Muscle layer of colon (tissue), 2 donors: ENCODE data around the gene PDCD1.
A peak's percentile ranks its signal among the peaks of the same experiment; 100 is the strongest.

Experiments
- H3K27ac ChIP-seq: one replicate; pipeline ENCODE4 v1.7.0; 2013; ENCODE audit warnings: low read depth, mild to moderate bottlenecking, low read length, moderate library complexity
- H3K27me3 ChIP-seq, 2 donors: one replicate each; pipeline ENCODE4 v1.7.0; 2013; ENCODE audit warnings: low read length in 2 of 2, mild to moderate bottlenecking in 2 of 2; ENCODE audit not compliant: insufficient read depth in 2 of 2, control insufficient read depth in 1 of 2
- H3K36me3 ChIP-seq: one replicate; pipeline ENCODE4 v1.7.0; 2013; ENCODE audit warnings: mild to moderate bottlenecking, low read length; ENCODE audit not compliant: insufficient read depth
- H3K4me1 ChIP-seq: one replicate; pipeline ENCODE4 v1.7.0; 2013; ENCODE audit warnings: mild to moderate bottlenecking, low read length; ENCODE audit not compliant: insufficient read depth
- H3K4me3 ChIP-seq, 2 donors: one replicate each; pipeline ENCODE4 v1.7.0; 2013; ENCODE audit warnings: low read length in 2 of 2, low read depth in 1 of 2, mild to moderate bottlenecking in 1 of 2, moderate library complexity in 1 of 2
- H3K9ac ChIP-seq: one replicate; pipeline ENCODE4 v1.7.0; 2013; ENCODE audit warnings: low read length
- H3K9me3 ChIP-seq: one replicate; pipeline ENCODE4 v1.7.0; 2013; ENCODE audit warnings: mild to moderate bottlenecking, low read length
- donor health status: abdominal sarcoma.
- donor health status: Adenocarcinoma of cecum.

Gene PDCD1

DNA sequence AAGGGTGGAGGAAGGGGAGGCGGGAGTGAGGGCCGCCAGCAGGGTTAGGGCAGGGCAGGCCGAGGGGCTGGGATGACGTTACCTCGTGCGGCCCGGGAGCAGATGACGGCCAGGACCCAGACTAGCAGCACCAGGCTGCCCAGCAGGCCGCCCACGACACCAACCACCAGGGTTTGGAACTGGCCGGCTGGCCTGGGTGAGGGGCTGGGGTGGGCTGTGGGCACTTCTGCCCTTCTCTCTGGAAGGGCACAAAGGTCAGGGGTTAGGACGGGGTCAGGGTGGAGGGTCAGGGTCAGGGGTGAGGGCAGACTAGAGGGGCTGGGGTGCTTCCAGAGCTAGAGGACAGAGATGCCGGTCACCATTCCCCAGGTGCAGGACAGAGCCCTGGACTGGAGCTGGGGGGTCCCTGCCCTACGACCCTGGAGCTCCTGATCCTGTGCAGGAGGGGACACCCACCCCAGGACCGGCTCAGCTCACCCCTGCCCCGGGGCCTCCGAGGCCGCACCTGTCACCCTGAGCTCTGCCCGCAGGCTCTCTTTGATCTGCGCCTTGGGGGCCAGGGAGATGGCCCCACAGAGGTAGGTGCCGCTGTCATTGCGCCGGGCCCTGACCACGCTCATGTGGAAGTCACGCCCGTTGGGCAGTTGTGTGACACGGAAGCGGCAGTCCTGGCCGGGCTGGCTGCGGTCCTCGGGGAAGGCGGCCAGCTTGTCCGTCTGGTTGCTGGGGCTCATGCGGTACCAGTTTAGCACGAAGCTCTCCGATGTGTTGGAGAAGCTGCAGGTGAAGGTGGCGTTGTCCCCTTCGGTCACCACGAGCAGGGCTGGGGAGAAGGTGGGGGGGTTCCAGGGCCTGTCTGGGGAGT is 6.3 kb downstream of the PDCD1 start:
- Histone ChIP-seq H3K4me3 (no peak overlapping the region), H3K36me3 (no peaks in the 10 kb centered on the region), H3K9me3 (no peaks in the 10 kb centered on the region), H3K4me1 (no peaks in the 10 kb centered on the region), H3K27ac (no peak overlapping the region), H3K9ac (no peak overlapping the region), H3K27me3 (no peaks in the 10 kb centered on the region)

DNA sequence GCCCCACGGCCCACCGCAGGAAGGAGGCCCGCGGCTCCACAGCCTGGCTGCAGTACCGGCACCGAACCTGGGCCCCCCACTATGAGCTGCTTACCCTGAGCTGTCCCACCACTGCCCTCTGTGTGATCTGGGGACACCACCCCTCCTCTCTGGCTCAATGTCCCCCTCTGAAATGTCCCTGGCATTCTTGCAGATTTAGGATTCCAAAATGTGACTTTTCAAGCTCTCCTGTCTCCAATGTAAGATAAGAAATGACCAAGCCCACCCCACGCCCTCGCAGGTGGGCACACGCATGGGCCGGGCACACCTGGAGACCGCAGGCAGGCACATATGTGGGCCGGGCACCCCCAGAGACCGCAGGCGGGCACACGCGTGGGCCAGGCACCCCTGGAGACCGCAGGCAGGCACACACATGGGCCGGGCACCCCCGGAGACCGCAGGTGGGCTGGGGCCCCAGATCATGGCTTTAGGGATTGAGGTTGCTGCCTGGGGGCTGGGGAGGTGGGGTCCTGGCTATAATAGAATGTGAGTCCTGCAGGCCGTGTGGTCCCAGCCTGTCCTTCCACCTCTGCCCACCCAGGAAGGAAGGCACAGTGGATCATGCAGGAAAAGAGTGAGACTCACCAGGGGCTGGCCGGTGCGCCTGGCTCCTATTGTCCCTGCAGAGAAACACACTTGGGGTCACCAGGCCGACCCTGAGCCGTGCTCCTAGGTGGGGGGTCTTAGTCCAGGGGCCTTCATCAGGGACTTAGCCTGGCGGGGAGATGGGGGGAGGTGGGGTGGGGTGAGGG is 7.2 kb downstream of the PDCD1 start:
- Histone ChIP-seq H3K9me3 (no peaks in the 10 kb centered on the region), H3K27me3 (no peaks in the 10 kb centered on the region)

DNA sequence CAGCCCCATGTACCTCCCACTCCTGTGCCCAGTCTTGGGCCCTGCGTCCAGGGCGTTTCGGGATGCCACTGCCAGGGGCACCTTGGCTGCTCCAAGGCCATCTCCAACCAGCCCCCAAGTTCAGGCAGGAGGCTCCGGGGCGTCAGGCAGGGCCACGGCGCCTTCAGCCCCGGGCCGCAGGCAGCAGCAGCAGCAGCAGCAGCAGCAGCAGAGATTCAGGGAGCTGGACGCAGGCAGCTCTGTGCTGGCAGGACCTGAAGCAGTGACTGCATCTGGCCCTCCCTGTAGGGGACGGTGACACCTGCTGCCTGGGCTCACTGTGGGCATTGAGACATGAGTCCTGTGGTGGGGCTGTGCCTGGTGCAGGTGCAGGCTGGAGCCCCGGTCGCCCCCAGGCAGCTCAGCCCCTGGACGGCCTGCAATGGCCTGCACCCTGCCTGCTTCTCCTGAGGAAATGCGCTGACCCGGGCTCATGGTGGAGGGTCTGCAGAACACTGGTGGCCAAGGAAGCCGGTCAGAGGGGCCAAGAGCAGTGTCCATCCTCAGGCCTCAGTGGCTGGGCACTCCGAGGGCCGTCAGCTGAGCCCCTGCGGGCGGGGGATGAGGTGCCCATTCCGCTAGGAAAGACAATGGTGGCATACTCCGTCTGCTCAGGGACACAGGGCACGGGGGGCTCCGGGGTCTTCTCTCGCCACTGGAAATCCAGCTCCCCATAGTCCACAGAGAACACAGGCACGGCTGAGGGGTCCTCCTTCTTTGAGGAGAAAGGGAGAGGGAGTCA is 8.0 kb downstream of the PDCD1 start:
- H3K36me3 ChIP-seq = no peaks in the 10 kb centered on the region
- H3K4me3 ChIP-seq = no peak overlapping the region
- no peak overlapping the region for H3K27ac ChIP-seq
- no peaks in the 10 kb centered on the region for H3K9me3 ChIP-seq
- H3K4me1 ChIP-seq = no peaks in the 10 kb centered on the region
- no peaks in the 10 kb centered on the region for H3K27me3 ChIP-seq
- H3K9ac ChIP-seq = no peak overlapping the region

More for the DNA sequence above, 7.2 kb downstream of the PDCD1 start:
- Histone ChIP-seq H3K4me1 (no peaks in the 10 kb centered on the region), H3K27ac (no peak overlapping the region), H3K4me3 (no peak overlapping the region), H3K9ac (no peak overlapping the region), H3K36me3 (no peaks in the 10 kb centered on the region)

DNA sequence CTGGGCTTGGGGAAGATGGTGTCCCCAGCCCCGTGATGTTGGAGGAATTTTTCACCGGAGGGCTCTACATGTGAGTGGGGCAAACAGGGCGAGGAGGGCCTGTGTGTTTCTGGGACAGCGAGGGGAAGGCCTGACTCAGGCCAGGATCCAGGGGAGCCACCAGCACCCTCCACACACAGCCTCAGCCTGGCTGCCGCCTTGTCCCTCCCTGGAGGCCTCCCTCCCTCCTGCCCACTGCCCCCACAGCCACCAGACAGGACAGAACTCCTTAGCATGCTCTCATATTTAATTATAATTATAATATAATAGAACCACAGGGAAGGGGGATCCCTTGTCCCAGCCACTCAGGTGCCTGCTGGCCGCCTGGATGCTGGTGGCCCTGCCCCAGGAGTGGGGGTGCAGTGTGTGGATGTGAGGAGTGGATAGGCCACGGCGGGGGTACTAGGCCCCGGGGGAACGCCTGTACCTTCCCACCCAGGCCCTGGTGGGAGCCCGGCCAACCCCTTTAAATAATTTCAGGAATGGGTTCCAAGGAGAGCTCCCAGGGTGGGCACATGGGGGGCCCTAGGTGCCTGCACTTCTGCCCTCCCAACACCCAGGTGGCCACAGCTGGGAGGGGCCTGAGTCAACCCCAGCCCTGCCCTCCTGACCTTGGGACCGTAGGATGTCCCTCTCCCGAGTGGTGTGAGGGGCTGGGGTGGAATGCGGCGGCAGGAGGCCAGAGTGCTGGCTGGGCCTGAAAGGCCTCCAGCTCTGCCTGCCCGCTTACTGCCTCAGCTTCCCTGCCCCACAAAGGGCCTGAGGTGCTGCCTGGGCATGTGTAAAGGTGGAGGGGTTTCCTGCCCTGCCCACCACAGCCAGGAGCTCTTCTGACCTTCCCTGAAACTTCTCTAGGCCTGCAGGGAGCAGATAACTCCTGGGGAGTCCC is 8.8 kb downstream of the PDCD1 start:
- H3K9ac ChIP-seq = no peak overlapping the region
- no peaks in the 10 kb centered on the region for H3K36me3 ChIP-seq
- H3K27ac ChIP-seq = no peak overlapping the region
- H3K27me3 ChIP-seq = no peaks in the 10 kb centered on the region
- no peaks in the 10 kb centered on the region for H3K9me3 ChIP-seq
- H3K4me3 ChIP-seq = no peak overlapping the region
- H3K4me1 ChIP-seq = peaks cover 4% of the 10 kb centered on the region

DNA sequence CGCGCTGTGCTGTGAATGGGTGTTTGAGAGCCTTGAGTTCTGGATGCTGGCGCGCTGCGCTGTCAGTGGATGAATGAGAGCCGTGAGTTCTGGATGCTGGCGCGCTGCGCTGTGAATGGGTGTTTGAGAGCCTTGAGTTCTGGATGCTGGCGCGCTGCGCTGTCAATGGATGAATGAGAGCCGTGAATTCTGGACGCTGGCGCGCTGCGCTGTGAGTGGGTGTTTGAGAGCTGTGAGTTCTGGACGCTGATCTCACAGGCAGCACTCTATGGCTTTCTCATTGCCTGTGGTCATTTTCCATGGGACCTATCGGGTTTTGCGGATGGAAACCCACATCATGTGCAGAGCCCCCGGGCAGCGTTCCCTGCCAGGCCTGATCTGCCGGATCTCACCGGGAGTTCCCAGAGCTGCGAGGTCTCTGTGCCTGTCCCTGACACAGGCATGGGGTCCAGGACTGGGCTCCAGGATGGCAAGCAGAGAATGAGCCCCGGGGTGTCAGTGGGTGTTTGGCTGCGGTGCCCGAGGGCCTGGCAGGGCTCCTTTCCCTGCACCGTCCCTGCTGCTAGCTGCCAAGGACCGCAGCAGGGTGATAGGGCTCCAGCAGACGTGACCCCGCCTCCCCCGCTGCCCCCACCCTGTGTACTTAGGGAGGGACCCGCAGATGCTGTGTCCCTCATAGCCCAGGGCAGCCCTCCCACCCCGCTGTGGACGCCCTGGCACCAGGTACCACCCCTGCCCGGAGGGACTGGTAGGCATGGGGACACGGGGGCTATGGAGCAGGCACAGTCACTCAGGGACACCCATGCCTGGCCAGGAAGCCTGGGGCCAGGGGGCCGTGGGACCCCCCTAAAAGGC is 9.7 kb downstream of the PDCD1 start:
- Histone ChIP-seq H3K27ac (no peak overlapping the region), H3K9ac (no peak overlapping the region), H3K27me3 (no peaks in the 10 kb centered on the region), H3K4me3 (no peak overlapping the region), H3K9me3 (no peaks in the 10 kb centered on the region), H3K4me1 (peaks cover 9% of the 10 kb centered on the region), H3K36me3 (no peaks in the 10 kb centered on the region)

DNA sequence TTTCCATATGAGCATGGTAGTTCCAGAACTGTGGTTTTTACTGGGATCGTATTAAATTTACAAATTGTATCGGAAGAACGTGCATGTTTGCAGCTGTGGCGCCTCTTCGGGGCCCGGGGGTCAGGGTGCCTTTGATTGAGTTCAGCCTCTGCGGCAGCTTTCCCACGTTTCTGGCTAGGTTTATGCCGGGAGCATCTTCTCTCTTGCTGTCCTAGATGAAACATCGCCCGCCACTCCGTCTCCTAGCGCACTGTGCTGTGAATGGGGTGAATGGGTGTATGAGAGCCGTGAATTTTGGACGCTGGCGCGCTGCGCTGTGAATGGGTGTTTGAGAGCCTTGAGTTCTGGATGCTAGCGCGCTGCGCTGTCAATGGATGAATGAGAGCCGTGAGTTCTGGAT is 12.3 kb downstream of the PDCD1 start:
- H3K27ac ChIP-seq = no peak overlapping the region
- no peaks in the 10 kb centered on the region for H3K9me3 ChIP-seq
- peaks cover 9% of the 10 kb centered on the region for H3K4me1 ChIP-seq

DNA sequence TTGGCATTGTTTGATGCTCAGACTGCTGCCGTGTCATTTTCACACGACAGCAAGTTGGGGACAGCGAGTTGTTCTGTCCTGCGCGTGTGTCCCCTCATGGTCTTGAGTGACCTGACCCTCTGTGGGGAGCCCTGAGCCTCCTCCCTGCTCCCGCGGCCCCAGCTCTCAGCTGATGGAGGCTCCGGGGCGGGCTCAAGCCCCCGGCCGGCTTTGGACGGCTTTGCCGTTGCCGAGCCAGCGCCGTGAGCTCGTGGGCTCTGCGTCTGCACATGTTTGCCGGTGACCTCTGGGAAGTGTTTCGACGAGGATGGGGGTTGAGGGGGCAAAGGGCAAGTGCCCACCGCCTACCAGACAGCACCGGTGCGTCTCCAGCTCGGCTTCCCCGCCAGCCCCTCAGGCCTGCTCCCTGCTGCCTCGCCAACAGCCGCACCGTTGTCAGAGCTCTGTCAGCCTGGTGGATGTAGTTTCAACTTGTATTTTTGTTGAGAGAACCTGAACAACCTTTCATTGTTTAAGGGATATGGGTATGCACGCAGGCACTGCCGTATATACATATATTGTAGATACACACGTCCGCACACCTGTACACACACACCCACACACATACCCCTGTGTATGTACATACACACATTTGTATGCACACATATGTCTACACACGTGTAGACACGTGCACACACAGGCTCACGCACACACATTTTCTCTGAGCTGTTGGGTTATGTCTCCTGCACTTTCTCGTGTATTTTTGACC is 13.7 kb downstream of the PDCD1 start:
- no peaks in the 10 kb centered on the region for H3K36me3 ChIP-seq

More for the DNA sequence above, 12.3 kb downstream of the PDCD1 start:
- Histone ChIP-seq H3K9ac (no peak overlapping the region), H3K4me3 (no peak overlapping the region), H3K36me3 (no peaks in the 10 kb centered on the region), H3K27me3 (no peaks in the 10 kb centered on the region)

DNA sequence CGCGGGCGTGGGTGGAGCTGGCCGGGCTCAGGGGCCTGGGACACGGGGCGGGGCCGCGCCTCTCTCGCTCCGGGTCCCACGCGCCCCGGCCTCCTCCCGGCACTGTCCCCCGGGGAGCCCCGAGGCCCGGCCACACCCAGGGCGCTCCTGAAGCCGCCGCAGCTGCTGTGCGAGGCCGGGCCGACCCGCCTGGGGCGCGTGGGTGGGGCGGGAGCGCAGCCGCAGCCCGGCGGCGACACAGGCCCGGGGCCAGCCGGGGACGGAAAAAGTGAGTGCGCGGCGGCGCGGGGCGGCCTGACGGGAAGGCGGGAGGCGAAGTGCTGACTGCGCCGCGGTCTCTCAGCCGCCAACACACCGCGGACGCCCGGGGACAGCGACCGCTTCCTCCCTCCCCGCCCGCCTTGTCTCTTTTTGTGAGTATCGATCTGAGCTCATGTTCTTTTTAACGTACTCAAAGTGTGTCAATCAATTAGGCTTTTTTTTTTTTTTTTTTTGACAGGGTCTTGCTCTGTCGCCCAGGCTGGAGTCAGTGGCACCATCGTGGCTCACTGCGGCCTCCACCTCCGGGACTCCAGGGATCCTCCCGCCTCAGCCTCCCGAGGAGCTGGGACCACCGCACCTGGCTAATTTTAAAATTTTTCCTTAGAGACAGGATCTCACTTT is 14.5 kb downstream of the PDCD1 start:
- Histone ChIP-seq H3K36me3 (no peaks in the 10 kb centered on the region), H3K27me3 (no peaks in the 10 kb centered on the region), H3K4me3 (peak overlapping the region; percentile 31 to 38), H3K4me1 (peaks cover 9% of the 10 kb centered on the region), H3K9me3 (no peaks in the 10 kb centered on the region), H3K9ac (no peak overlapping the region), H3K27ac (peak overlapping the region; percentile 30)

More for the DNA sequence above, 13.7 kb downstream of the PDCD1 start:
- Histone ChIP-seq H3K9ac (no peak overlapping the region), H3K27me3 (no peaks in the 10 kb centered on the region), H3K4me1 (peaks cover 9% of the 10 kb centered on the region), H3K9me3 (no peaks in the 10 kb centered on the region), H3K27ac (peak overlapping the region; percentile 30), H3K4me3 (peak overlapping the region in 1 of 2 donors; percentile 38)

DNA sequence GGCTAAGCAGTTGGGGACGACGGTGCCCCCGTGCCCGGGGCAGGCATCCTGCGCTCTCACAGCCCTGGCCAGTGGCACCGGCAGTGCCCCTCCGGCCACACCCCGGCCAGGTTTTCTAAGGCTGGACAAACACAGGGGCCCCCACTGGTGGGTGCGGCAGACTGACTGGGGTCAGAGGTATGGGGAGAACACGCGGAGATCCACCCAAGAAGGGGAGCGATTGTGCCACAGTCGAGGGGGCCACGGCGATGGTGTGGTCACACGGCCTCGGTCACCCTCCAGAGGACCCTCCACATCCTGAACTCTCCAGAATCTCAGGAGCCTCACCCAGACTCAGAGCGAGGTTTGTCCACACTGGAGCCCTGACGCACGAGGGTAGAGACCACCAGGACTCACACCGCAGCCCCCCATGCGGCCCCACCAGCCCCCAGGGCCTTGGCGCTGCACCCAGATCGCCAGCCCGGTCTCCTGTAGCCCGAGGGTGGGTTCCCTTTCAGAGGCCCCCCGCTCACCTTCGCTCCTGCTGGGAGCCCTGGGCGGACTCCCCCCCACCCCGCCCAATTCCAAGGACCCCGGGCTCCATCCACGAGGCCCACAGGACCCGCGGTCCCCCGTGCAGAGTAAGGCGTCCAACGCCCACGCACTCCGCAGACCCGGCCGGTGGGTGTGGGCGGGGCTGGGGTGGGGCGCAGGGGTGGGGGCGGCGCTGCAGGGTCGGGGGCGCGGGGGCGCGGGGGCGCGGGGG is 15.2 kb downstream of the PDCD1 start:
- Histone ChIP-seq H3K4me1 (peaks cover 9% of the 10 kb centered on the region), H3K4me3 (no peak overlapping the region), H3K27me3 (no peaks in the 10 kb centered on the region), H3K36me3 (no peaks in the 10 kb centered on the region), H3K27ac (no peak overlapping the region), H3K9me3 (no peaks in the 10 kb centered on the region), H3K9ac (no peak overlapping the region)
